HG02938 (cell line): Measurements from ENCODE around the gene MSH6.
A peak's percentile ranks its signal among the peaks of the same experiment; 100 is the strongest.

Experiments
- ATAC-seq: cut with Tn5 transposase; IDR thresholded peaks from one replicate; pipeline ENCODE4 v1.9.1; 2021; ENCODE audit warnings: mild to moderate bottlenecking, moderate library complexity; ENCODE audit not compliant: unreplicated experiment

Gene MSH6, protein sequence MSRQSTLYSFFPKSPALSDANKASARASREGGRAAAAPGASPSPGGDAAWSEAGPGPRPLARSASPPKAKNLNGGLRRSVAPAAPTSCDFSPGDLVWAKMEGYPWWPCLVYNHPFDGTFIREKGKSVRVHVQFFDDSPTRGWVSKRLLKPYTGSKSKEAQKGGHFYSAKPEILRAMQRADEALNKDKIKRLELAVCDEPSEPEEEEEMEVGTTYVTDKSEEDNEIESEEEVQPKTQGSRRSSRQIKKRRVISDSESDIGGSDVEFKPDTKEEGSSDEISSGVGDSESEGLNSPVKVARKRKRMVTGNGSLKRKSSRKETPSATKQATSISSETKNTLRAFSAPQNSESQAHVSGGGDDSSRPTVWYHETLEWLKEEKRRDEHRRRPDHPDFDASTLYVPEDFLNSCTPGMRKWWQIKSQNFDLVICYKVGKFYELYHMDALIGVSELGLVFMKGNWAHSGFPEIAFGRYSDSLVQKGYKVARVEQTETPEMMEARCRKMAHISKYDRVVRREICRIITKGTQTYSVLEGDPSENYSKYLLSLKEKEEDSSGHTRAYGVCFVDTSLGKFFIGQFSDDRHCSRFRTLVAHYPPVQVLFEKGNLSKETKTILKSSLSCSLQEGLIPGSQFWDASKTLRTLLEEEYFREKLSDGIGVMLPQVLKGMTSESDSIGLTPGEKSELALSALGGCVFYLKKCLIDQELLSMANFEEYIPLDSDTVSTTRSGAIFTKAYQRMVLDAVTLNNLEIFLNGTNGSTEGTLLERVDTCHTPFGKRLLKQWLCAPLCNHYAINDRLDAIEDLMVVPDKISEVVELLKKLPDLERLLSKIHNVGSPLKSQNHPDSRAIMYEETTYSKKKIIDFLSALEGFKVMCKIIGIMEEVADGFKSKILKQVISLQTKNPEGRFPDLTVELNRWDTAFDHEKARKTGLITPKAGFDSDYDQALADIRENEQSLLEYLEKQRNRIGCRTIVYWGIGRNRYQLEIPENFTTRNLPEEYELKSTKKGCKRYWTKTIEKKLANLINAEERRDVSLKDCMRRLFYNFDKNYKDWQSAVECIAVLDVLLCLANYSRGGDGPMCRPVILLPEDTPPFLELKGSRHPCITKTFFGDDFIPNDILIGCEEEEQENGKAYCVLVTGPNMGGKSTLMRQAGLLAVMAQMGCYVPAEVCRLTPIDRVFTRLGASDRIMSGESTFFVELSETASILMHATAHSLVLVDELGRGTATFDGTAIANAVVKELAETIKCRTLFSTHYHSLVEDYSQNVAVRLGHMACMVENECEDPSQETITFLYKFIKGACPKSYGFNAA (N-terminal part only)

DNA sequence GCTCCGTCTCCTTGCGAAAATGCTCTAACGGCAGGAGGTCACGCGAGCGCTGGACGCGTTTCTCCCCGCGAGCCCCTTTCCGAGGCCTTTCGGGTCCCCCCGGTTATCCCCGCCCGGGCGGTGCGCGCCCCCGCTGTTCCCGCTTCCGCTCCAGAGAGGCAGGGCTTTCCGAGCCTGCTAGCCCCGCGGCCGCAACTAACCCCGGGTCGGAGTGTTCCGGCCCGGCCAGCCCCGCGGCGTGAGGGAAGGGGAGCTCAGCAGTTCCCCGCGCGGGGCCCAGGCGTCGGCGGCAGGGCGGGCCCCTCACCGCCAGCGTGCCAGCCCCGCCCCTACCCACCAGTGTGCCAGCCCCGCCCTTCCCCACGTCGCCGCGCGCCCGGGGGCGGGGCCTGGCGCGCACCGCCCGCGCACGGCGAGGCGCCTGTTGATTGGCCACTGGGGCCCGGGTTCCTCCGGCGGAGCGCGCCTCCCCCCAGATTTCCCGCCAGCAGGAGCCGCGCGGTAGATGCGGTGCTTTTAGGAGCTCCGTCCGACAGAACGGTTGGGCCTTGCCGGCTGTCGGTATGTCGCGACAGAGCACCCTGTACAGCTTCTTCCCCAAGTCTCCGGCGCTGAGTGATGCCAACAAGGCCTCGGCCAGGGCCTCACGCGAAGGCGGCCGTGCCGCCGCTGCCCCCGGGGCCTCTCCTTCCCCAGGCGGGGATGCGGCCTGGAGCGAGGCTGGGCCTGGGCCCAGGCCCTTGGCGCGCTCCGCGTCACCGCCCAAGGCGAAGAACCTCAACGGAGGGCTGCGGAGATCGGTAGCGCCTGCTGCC, at the start of gene MSH6:
Gene MSH6, plus strand, starts transcription at position 475 of the 815 bp plus-strand sequence. Its CDS starts 89 bp downstream, at position 564.
- ATAC-seq = peak; percentile 74

- no peak for ATAC-seq
Measured at GRCh38 chr2:47735136-47735869, 47.6 kb upstream of the MSH6 start.

DNA sequence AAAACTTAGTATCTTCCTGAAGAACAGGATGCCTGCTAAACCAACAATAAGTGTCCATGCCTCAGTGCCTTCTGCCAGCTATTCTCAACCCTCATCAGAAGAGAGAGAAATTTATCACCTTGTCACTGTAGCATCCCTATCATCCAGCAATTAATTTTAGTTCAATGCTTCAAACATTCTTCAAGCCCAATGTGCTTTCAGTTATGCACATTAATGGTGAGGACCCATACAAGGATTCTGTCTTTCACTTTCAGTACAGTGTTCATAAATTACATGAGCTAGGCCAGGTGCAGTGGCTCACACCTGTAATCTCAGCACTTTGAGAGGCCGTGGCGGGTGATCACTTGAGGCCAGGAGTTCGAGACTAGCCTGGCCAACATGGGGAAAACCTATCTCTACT, 47.0 kb upstream of the MSH6 start:
- ATAC-seq = no peak

GRCh38 chr2:47737191-47737975, 45.6 kb upstream of the MSH6 start:
- no peak for ATAC-seq

GRCh38 chr2:47738331-47738730, 44.6 kb upstream of the MSH6 start:
- no peak for ATAC-seq

DNA sequence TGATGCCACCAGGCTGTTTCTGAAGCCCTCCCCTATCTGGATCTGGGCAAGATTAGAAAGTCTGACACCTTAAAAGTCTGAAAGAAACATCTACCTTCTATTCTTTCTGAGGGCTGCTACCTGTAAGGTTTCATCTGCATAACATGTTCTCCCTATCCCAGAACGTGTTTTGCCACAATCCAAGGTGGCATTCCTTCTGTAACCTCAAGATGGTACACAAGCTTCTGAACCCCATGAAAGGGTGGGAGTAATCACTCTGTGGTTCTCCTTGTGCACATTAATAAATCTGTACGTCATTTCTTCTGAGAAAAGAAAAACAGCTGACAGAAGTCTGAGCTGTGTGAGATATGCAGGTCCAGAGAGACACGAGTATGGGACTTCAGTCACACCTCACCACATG, 41.8 kb upstream of the MSH6 start:
- ATAC-seq = no peak

DNA sequence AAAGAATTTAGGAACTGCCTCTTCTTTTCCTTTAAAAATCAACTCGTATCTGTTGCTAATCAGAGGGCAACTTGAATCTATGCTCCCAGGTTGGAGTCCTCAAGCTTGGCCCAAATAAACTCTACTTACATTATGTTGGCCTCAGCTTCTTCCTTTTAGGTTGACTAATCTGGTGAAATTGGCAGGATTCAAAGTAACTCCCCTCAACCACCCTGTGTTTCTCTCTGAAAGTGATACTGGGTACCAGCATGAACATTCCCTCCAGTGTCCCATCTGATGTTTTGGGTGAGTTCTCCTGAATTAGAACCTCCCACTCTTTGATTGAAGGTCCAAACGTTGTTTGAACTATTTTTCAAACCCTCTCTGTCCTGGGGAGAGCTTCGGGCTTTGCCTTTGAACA, 41.3 kb upstream of the MSH6 start:
- ATAC-seq = no peak

DNA sequence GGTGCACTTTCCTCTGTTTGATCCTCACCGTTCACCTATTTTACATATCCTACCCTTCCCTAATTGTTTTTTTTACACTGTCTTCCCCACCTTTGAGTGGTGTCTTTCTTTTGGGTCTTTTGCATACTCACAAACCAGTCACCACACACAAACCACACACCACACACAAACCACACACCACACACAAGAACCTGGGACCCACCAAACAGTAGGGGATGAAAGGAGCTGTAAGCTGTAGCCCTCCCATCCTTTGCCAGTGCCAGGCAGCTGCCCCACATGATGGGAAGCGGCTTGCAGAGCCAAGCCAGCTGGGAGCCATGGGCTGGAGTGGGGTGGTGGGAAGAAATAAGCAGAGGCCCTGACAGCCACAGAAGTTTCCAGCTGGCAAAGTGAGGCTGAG, 38.9 kb upstream of the MSH6 start:
- no peak for ATAC-seq

DNA sequence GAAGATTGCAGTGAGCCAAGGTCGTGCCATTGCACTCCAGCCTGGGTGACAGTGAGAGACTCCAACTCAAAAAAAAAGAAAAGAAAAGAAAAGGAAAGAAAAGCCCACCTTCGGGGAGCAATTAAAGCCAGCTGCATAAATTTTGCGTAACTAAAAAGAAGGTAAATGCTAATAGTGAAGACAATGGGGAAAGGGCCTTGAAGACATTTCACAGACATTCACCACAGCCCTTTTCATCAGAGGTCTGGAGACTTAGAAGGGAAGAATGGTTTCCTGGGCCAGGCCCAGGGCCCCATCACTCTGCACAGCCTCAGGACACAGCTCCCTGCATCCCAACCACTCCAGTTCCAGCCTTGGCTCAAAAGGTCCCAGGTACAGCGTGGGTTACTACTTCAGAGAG, 35.1 kb upstream of the MSH6 start:
- no peak for ATAC-seq

DNA sequence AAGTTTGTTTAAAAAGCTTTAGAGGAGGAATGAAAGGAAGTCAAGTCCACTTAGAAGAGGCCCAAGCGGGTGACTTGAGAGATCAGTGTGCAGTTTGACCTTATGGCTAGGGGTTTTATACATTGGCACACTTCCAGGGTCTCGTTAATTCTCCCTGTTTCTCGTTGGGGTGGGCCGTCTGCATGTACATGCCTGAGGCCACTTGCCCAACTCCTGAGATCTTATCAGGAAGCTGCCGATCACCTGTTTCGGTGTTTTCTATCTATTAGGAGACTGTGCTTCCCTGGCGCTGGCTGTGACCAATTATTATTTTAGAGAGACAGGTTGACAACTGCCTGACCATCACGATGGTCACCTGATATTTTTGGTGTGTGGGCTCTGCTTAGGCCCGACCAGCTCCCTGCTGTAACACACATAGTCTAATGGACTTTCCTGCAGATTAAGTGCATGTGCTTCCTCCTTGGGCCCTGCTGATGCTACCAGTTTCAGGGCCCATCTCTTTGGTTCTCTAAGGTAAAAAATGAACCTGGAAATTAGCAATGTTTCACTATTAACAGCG, 31.0 kb upstream of the MSH6 start:
- ATAC-seq = no peak

- no peak for ATAC-seq
Measured at GRCh38 chr2:47767497-47767844, 15.5 kb upstream of the MSH6 start.

DNA sequence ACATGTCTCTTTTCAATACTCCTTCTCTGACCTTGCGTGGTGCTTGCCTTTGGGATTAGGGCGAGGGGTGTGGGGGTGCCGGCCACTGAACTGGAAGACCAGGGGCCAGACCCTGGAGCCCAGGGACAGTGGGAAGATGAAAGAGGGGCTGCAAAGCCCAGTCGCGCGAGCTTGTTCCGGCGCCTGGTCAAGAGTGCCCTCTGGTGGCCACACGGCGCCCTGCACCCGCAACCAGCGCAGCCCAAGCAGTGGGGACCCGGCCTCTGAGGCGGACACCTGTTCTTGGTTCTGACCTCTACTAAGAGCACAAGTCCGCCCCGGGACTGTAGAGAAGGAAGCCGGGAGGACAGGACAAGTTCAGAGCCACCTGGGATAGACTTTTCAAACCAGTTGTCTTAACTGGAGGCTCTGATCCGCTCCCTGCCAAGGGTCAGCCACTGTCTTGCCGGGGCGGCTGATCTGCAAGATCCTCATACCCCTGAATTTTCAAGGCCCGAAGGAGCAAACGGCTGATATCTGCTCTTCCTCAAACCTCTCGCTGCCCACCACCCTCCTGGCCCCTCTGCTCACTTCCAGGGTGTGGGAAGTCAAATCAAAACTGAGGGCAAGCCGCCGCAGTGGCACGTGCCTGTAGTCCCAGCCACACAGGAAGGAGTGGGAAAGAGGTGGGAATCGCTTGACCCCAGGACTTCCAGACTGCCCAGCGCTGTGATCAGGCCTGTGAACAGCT, 14.9 kb upstream of the MSH6 start:
- no peak for ATAC-seq

- ATAC-seq = no peak
Measured at GRCh38 chr2:47769318-47769717, 13.6 kb upstream of the MSH6 start.

GRCh38 chr2:47771211-47771610, 11.7 kb upstream of the MSH6 start:
- ATAC-seq = no peak

- ATAC-seq = no peak
Measured at GRCh38 chr2:47772343-47772742, 10.6 kb upstream of the MSH6 start.

GRCh38 chr2:47774567-47774966, 8.4 kb upstream of the MSH6 start:
- no peak for ATAC-seq

DNA sequence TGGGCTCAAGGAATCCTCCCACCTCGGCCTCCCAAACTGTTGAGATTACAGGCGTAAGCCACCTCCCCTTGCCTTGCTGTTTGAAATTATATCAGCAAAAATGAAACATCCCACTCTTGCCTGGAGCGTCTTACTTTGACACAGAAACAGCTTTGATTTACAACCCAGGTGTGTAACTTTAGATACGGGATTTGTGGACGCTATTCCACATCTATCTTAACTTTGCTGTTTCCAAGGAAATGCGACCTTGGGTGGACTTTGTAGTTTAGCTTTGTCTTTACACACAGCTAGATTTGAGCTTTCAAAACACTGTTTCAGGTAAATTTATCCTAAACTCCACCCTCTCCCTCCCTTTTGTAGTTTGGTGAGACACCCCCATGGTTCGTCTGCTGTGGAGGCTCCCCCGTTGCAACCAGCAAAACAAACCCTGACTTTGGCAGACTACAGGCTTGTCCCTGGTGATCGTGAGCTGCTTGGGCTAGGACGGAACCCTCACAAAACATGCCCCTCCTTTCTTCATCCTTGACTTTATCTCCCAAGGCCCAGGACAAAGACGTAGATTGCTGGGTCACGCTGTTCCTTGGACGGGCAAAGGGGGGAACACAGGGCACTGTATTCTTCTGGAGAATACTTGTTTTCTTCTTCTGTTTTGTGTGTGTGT, 5.5 kb upstream of the MSH6 start:
- no peak for ATAC-seq
